ENCODE data around the gene TXK. TPM values are rescaled to one million over a fixed set of nuclear protein-coding genes. Genes with fewer than 3 reads are reported as not detected.

TXK gene
- total and polyA plus RNA-seq, 2 of the 13 experiments (the other 11 are each of a cell fraction or from before 2014, with no cell fraction given) = not detected

- TF ChIP-seq ZBTB40 (IDR thresholded peaks at IDR 0.05) (no peak), ZBTB40 (CRISPR knock-in tag; IDR thresholded peaks at IDR 0.05) (no peak), SPEN (CRISPR knock-in tag; IDR thresholded peaks at IDR 0.05; ENCODE audit: low read depth) (no peak), SUZ12 (IDR thresholded peaks at IDR 0.05; ENCODE audit: low read depth, low read length) (no peak), SMC3 (IDR thresholded peaks at IDR 0.05; ENCODE audit: low read length) (no peak), RBFOX2 (IDR thresholded peaks at IDR 0.05; ENCODE audit: low read depth, low read length) (no peak), ZBTB14 (CRISPR knock-in tag; IDR thresholded peaks at IDR 0.05) (no peak), ZNF20 (CRISPR knock-in tag; IDR thresholded peaks at IDR 0.05) (no peak), ELF1 (CRISPR knock-in tag; IDR thresholded peaks at IDR 0.05) (no peak)
These were observed 17.5 kb downstream of the TXK start (continued) for GRCh38 chr4:48116582-48116981.

Measured in HepG2 (cell line).